Activated CD8-positive, alpha-beta T cell treated with anti-CD3 and anti-CD28 coated beads for 36 hours (primary cell): ENCODE data around the gene THBS1. TPM values are rescaled to one million over a fixed set of nuclear protein-coding genes. Genes with fewer than 3 reads are reported as not detected.

ENCODE experiments used
- ATAC-seq: fragments of 200-7000 bp; cut with Tn5 transposase; one replicate; pipeline ENCODE4 v1.10.0; 2021; ENCODE audit warnings: mild to moderate bottlenecking, moderate library complexity
- CTCF ChIA-PET: fragments of 350-600 bp; sonication (Branson Sonifier 250); formaldehyde crosslinking; loops from one replicate; lab custom pipeline; 2021; ENCODE audit warnings: antibody characterized with exemption; lab: Charles Lee
- POLR2A ChIA-PET: fragments of 350-600 bp; sonication (Branson Sonifier 250); formaldehyde crosslinking; loops from one replicate; lab custom pipeline; 2021; ENCODE audit warnings: antibody characterized with exemption; lab: Charles Lee
- DNase-seq: peaks from one replicate; pipeline ENCODE4 v3.0.0-alpha.2; 2020
- H3K27ac Mint-ChIP-seq: one replicate; pipeline ENCODE4 v1.8.0; 2021; ENCODE audit warnings: mild to moderate bottlenecking, mixed read lengths
- H3K27me3 Mint-ChIP-seq: one replicate; pipeline ENCODE4 v1.8.0; 2021; ENCODE audit warnings: mixed read lengths
- H3K36me3 Mint-ChIP-seq: one replicate; pipeline ENCODE4 v1.8.0; 2021; ENCODE audit warnings: low read depth, mixed read lengths
- H3K4me1 Mint-ChIP-seq: one replicate; pipeline ENCODE4 v1.8.0; 2021; ENCODE audit warnings: low read depth, mixed read lengths
- H3K4me3 Mint-ChIP-seq: one replicate; pipeline ENCODE4 v1.8.0; 2021; ENCODE audit warnings: mild to moderate bottlenecking, moderate library complexity, mixed read lengths
- H3K9me3 Mint-ChIP-seq: one replicate; pipeline ENCODE4 v1.8.0; 2021; ENCODE audit warnings: mixed read lengths
- intact Hi-C: fragments of 100-400 bp; cut with micrococcal nuclease; formaldehyde crosslinking; loops from one replicate; pipeline ENCODE4 v1.10.0; 2022
- total RNA-seq, 2 experiments: library from RNA; stranded (reverse); gene quantifications; one replicate each; pipeline ENCODE4 v1.2.3, GENCODE V29; 2021
- TF ChIP-seq, protein P1 (sequence below): fragments of 200-600 bp; IDR thresholded peaks from one replicate; pipeline ENCODE4 v1.8.0; 2022; ENCODE audit warnings: antibody characterized with exemption, mild to moderate bottlenecking

THBS1 gene
- total RNA-seq, 2 experiments from 2014 or later: 0.54 to 1.1 TPM

- Mint-ChIP-seq H3K4me1 (peaks cover 41% of the 10 kb centered on the region), H3K36me3 (no peaks in the 10 kb centered on the region), H3K4me3 (no peak overlapping the region), H3K27ac (peak overlapping the region; percentile 72), H3K27me3 (peaks cover 9% of the 10 kb centered on the region), H3K9me3 (peaks cover 2% of the 10 kb centered on the region)
- ChIA-PET POLR2A (interaction anchor here (1.2 to 1.5 kb wide), 2 partner anchors 12 to 17 kb away, joined by 5 to 6 read pairs; no protein-coding TSS in a partner anchor), CTCF (interaction anchor here (0.9 to 1.2 kb wide), 4 partner anchors 9 to 116 kb away, joined by 3 to 5 read pairs (median 4); no protein-coding TSS in a partner anchor)
- ATAC-seq: peak; percentile 69
- no peak for DNase-seq
- intact Hi-C loops: no loop called here
- TF ChIP-seq, protein P1, sequence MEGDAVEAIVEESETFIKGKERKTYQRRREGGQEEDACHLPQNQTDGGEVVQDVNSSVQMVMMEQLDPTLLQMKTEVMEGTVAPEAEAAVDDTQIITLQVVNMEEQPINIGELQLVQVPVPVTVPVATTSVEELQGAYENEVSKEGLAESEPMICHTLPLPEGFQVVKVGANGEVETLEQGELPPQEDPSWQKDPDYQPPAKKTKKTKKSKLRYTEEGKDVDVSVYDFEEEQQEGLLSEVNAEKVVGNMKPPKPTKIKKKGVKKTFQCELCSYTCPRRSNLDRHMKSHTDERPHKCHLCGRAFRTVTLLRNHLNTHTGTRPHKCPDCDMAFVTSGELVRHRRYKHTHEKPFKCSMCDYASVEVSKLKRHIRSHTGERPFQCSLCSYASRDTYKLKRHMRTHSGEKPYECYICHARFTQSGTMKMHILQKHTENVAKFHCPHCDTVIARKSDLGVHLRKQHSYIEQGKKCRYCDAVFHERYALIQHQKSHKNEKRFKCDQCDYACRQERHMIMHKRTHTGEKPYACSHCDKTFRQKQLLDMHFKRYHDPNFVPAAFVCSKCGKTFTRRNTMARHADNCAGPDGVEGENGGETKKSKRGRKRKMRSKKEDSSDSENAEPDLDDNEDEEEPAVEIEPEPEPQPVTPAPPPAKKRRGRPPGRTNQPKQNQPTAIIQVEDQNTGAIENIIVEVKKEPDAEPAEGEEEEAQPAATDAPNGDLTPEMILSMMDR: no peak
These were observed 60.5 kb downstream of the THBS1 start for GRCh38 chr15:39641191-39641889.

GRCh38 chr15:39642011-39642640 lies 61.2 kb downstream of the THBS1 start:
- H3K27ac Mint-ChIP-seq: no peak overlapping the region
- ChIA-PET CTCF (interaction anchor here (0.9 to 1.3 kb wide), 3 partner anchors 12 to 266 kb away, joined by 3 to 4 read pairs (median 3); no protein-coding TSS in a partner anchor), POLR2A (interaction anchor here (1.2 kb wide), 1 partner anchor 13 kb away, joined by 5 read pairs; no protein-coding TSS in a partner anchor)
- H3K4me3 Mint-ChIP-seq: no peak overlapping the region
- intact Hi-C loops: no loop called here
- ATAC-seq (peak; percentile 37), DNase-seq (no peak)
- H3K27me3 Mint-ChIP-seq: peaks cover 8% of the 10 kb centered on the region
- TF ChIP-seq, protein P1: no peak
- H3K4me1 Mint-ChIP-seq: peaks cover 41% of the 10 kb centered on the region
- no peaks in the 10 kb centered on the region for H3K36me3 Mint-ChIP-seq
- peaks cover 2% of the 10 kb centered on the region for H3K9me3 Mint-ChIP-seq

- H3K4me3 Mint-ChIP-seq: no peak overlapping the region
- DNase-seq: no peak
- peaks cover 2% of the 10 kb centered on the region for H3K9me3 Mint-ChIP-seq
- H3K4me1 Mint-ChIP-seq: peaks cover 41% of the 10 kb centered on the region
- CTCF ChIA-PET: interaction anchor here (0.8 kb wide), 1 partner anchor 18 kb away, joined by 3 read pairs; no protein-coding TSS in a partner anchor
- POLR2A ChIA-PET: no interaction called here
- ATAC-seq: peak; percentile 59
- intact Hi-C loops: no loop called here
- H3K27me3 Mint-ChIP-seq: peaks cover 1% of the 10 kb centered on the region
- H3K36me3 Mint-ChIP-seq: no peaks in the 10 kb centered on the region
- TF ChIP-seq, protein P1: no peak
- H3K27ac Mint-ChIP-seq: peak overlapping the region; percentile 30
These were observed 62.8 kb downstream of the THBS1 start for GRCh38 chr15:39643727-39644126.

GRCh38 chr15:39644136-39644535 lies 63.3 kb downstream of the THBS1 start:
- Mint-ChIP-seq H3K27ac (no peak overlapping the region), H3K36me3 (no peaks in the 10 kb centered on the region), H3K9me3 (peaks cover 2% of the 10 kb centered on the region), H3K4me1 (peaks cover 41% of the 10 kb centered on the region), H3K4me3 (no peak overlapping the region), H3K27me3 (peaks cover 1% of the 10 kb centered on the region)
- CTCF ChIA-PET: interaction anchor here (0.8 to 1.7 kb wide), 2 partner anchors 18 to 113 kb away, joined by 3 to 8 read pairs; no protein-coding TSS in a partner anchor
- intact Hi-C loops: no loop called here
- no peak for DNase-seq
- TF ChIP-seq, protein P1: no peak
- no peak for ATAC-seq
- POLR2A ChIA-PET: no interaction called here
